ENCODE data around the gene ZNF76.

The ZNF76 gene

DNA sequence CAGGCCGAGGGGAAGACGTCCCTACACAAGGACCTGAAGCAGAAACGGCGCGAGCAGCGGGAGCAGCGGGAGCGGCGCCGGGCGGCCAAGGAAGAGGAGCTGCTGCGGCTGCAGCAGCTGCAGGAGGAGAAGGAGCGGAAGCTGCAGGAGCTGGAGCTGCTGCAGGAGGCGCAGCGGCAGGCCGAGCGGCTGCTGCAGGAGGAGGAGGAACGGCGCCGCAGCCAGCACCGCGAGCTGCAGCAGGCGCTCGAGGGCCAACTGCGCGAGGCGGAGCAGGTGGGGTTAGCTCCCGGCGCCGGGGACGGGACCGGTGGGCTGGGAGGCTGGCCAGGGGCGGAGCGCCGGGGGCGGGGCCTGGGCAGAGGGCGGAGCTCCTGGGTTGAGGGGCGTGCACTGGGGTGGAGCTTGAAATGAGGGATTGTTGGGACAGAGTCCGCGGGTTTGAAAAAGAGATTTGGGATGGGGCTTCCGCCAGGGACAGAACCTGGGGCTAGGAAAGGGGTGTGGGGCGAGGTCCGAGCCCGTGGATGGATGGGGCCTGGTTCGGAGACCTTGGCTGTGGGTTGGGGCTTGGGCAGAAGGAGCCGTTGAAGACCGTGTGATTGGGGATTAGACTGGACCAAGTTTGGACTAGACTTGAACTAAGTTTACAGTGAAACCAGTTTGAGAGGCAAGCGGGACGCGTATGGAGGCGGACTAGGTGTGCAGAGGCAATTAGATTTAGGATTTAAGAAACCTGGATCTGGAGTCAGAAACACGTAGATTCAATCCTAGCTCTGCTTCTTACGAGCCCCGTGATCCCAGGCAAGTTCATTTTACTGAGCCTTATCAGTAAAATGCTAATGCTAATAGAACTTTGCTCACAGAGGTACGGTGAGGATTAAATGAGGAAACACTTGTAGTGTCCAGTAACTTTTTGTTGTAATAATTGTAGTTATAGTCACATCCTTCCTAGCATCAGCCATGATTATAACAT, 58.9 kb downstream of the ZNF76 start:
- Histone ChIP-seq H3K36me3 (replicated peaks; ENCODE audit: insufficient read depth, low read length) (no peaks in the 10 kb centered on the region), H3K27me3 (replicated peaks; ENCODE audit: insufficient read depth, low read length) (no peaks in the 10 kb centered on the region), H3F3A (ENCODE audit: insufficient read depth, low read length) (no peaks in the 10 kb centered on the region), H3K4me1 (ENCODE audit: low read length) (no peaks in the 10 kb centered on the region), H2AFZ (ENCODE audit: low read length) (no peak overlapping the region), H3K9ac (ENCODE audit: low read length) (no peak overlapping the region), H4K20me1 (ENCODE audit: insufficient read depth, low read length) (no peaks in the 10 kb centered on the region), H3K79me2 (ENCODE audit: low read length) (no peaks in the 10 kb centered on the region; the same call in 1 of the 2 replicates), H3K9me2 (replicated peaks; ENCODE audit: insufficient read depth, low read length) (no peaks in the 10 kb centered on the region), H3K27ac (ENCODE audit: low read length) (no peak overlapping the region), H3K4me3 (ENCODE audit: low read length) (no peak overlapping the region), H3K4me2 (ENCODE audit: low read depth, low read length) (no peak overlapping the region), H3K9me3 (replicated peaks; ENCODE audit: insufficient read depth, low read length) (no peaks in the 10 kb centered on the region)
- TF ChIP-seq EZH2 (optimal IDR thresholded peaks at IDR 0.05; ENCODE audit: low read depth, low read length) (no peak), EZH2phosphoT487 (IDR thresholded peaks at IDR 0.05; ENCODE audit: low read length) (no peak), CTCF (IDR thresholded peaks at IDR 0.05; ENCODE audit: low read length) (no peak)
- DNase-seq: no peak

DNA sequence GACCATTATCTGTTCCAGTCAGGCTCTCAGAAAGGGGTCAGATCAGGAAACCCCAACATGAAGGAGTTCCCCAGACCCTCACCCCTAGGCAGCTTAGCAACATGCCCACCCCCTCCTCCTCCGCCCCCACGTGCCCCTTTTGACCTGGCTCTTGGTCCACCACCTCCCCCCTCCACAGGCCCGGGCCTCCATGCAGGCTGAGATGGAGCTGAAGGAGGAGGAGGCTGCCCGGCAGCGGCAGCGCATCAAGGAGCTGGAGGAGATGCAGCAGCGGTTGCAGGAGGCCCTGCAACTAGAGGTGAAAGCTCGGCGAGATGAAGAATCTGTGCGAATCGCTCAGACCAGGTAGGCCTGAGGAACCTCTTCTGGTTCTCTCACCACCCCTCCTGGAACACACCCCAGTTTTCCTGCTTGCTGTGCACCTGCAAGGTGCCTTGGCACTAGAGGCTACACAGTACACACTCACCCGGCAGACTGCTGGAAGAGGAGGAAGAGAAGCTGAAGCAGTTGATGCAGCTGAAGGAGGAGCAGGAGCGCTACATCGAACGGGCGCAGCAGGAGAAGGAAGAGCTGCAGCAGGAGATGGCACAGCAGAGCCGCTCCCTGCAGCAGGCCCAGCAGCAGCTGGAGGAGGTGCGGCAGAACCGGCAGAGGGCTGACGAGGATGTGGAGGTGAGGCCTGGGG, 60.0 kb downstream of the ZNF76 start:
- Histone ChIP-seq H3K9ac (ENCODE audit: low read length) (no peak overlapping the region), H3K36me3 (replicated peaks; ENCODE audit: insufficient read depth, low read length) (no peaks in the 10 kb centered on the region), H3K4me2 (ENCODE audit: low read depth, low read length) (no peak overlapping the region), H3K27ac (ENCODE audit: low read length) (no peak overlapping the region), H2AFZ (ENCODE audit: low read length) (no peak overlapping the region), H3K9me2 (replicated peaks; ENCODE audit: insufficient read depth, low read length) (no peaks in the 10 kb centered on the region), H3K79me2 (ENCODE audit: low read length) (no peaks in the 10 kb centered on the region; the same call in 1 of the 2 replicates), H3K9me3 (replicated peaks; ENCODE audit: insufficient read depth, low read length) (no peaks in the 10 kb centered on the region), H3K27me3 (replicated peaks; ENCODE audit: insufficient read depth, low read length) (no peaks in the 10 kb centered on the region), H3K4me1 (ENCODE audit: low read length) (no peaks in the 10 kb centered on the region), H4K20me1 (ENCODE audit: insufficient read depth, low read length) (no peaks in the 10 kb centered on the region), H3K4me3 (ENCODE audit: low read length) (no peak overlapping the region), H3F3A (ENCODE audit: insufficient read depth, low read length) (no peaks in the 10 kb centered on the region)
- no peak for DNase-seq
- TF ChIP-seq CTCF (IDR thresholded peaks at IDR 0.05; ENCODE audit: low read length): no peak
- TF ChIP-seq EZH2 (optimal IDR thresholded peaks at IDR 0.05; ENCODE audit: low read depth, low read length): no peak
- TF ChIP-seq EZH2phosphoT487 (IDR thresholded peaks at IDR 0.05; ENCODE audit: low read length): no peak

DNA sequence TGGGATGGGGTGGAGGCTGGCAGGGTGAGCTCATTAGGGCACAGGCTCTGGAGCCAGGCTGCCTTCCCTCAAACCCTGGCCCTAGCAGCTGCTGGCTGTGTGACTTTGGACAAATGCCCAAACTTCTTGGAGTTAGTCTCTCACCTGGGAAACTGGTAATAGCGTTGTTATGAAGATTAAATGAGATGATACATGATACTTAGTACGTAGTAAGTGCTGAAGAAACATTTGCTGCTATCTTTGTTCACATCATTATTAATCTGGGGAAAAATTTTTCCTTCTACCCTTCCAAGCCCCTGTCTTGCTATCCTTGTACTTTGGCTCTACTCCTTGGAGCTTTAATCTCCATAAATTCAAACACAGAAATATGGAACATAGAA, 60.5 kb downstream of the ZNF76 start:
- Histone ChIP-seq H3K79me2 (ENCODE audit: low read length) (no peaks in the 10 kb centered on the region; the same call in 1 of the 2 replicates), H3K9me3 (replicated peaks; ENCODE audit: insufficient read depth, low read length) (no peaks in the 10 kb centered on the region), H3K4me1 (ENCODE audit: low read length) (no peaks in the 10 kb centered on the region), H3K4me3 (ENCODE audit: low read length) (no peak overlapping the region), H4K20me1 (ENCODE audit: insufficient read depth, low read length) (no peaks in the 10 kb centered on the region), H3K9me2 (replicated peaks; ENCODE audit: insufficient read depth, low read length) (no peaks in the 10 kb centered on the region), H3K36me3 (replicated peaks; ENCODE audit: insufficient read depth, low read length) (no peaks in the 10 kb centered on the region), H3K9ac (ENCODE audit: low read length) (no peak overlapping the region), H2AFZ (ENCODE audit: low read length) (no peak overlapping the region), H3K27me3 (replicated peaks; ENCODE audit: insufficient read depth, low read length) (no peaks in the 10 kb centered on the region), H3K4me2 (ENCODE audit: low read depth, low read length) (no peak overlapping the region), H3K27ac (ENCODE audit: low read length) (no peak overlapping the region), H3F3A (ENCODE audit: insufficient read depth, low read length) (no peaks in the 10 kb centered on the region)
- DNase-seq: no peak
- TF ChIP-seq EZH2 (optimal IDR thresholded peaks at IDR 0.05; ENCODE audit: low read depth, low read length) (no peak), EZH2phosphoT487 (IDR thresholded peaks at IDR 0.05; ENCODE audit: low read length) (no peak), CTCF (IDR thresholded peaks at IDR 0.05; ENCODE audit: low read length) (no peak)

Measured in MM.1S (cell line).